Pancreas (tissue), 10 donors: ENCODE results near the gene ACTG1. TPM values are rescaled to one million over a fixed set of nuclear protein-coding genes. Genes with fewer than 3 reads are reported as not detected.
A peak's percentile ranks its signal among the peaks of the same experiment; 100 is the strongest.

Experiments used
- ATAC-seq, 4 donors: fragments of 200-7000 bp; cut with Tn5 transposase; one replicate each; pipeline versions ENCODE4 v1.8.0 to v1.9.1; 2020; ENCODE audit warnings: mild to moderate bottlenecking in 4 of 4, moderate library complexity in 4 of 4
- DNase-seq, 6 donors: peaks; one replicate each; pipeline ENCODE4 v3.0.0-alpha.2; 2020
- FAIRE-seq: peaks from 2 replicates; lab custom pipeline; 2012; peaks lifted over from hg19 to GRCh38; lab: Jason Lieb, UNC
- H3K27ac ChIP-seq, 4 donors: fragments of 200-600 bp; sonication (generic); 1 replicate in 3 of 4; 2 replicates in 1 of 4; pipeline versions ENCODE4 v1.5.0 to v1.8.0; 2020
- H3K27me3 ChIP-seq, 4 donors: fragments of 200-600 bp; one replicate each; pipeline ENCODE4 v1.8.0; 2021
- H3K36me3 ChIP-seq, 3 donors: fragments of 200-600 bp; sonication (generic) in 1 of 3; one replicate each; pipeline versions ENCODE4 v1.5.0 to v1.8.0; 2020 to 2021
- H3K4me1 ChIP-seq, 3 donors: fragments of 200-600 bp; one replicate each; pipeline ENCODE4 v1.8.0; 2021
- H3K4me3 ChIP-seq, 4 donors: fragments of 200-600 bp; sonication (generic) in 2 of 4; one replicate each; pipeline versions ENCODE4 v1.5.0 to v1.8.0; 2020 to 2021
- H3K9me3 ChIP-seq, 4 donors: fragments of 200-600 bp; one replicate each; pipeline ENCODE4 v1.8.0; 2021
- CTCF ChIP-seq, 4 donors: fragments of 200-600 bp; sonication (generic) in 3 of 4; IDR thresholded peaks; one replicate each; pipeline versions ENCODE4 v1.5.0 to v1.8.0; 2021; ENCODE audit warnings: antibody characterized with exemption in 4 of 4
- WGBS, 2 donors: extraction: QIAGEN DNeasy Blood & Tissue Kit; methylation state at CpG; one replicate each; pipeline ENCODE4 v1.1.7; 2013; 5-methylcytosine and 5-hydroxymethylcytosine counted together
- intact Hi-C, 3 donors: fragments of 100-400 bp; cut with DNase I; formaldehyde crosslinking; loops; one replicate each; pipeline versions ENCODE4 v1.11.1 to v1.14.2; 2022
- polyA plus RNA-seq, 2 donors: library from polyadenylated mRNA; stranded (reverse); fragments of 200-250 nt; gene quantifications; one replicate each; pipeline ENCODE4 v1.2.3, GENCODE V29; 2013
- total RNA-seq, 6 donors: library from RNA; stranded (reverse); fragmentation: NEBNext Ultra II Directional in 4 of 6; extraction: Animal tissue kit (Norgen Biotek cat#: 25700) in 4 of 6; gene quantifications; one replicate each; pipeline versions ENCODE4 v1.2.1 to v1.2.4, GENCODE V29; 2021 to 2023
- donor health status: healthy with polysubstance abuse.
- donor health status: DM: no; HTN: no; CAD: no; lungs with moderate emphysema.
- donor health status: DM: no; HTN: no; CAD: no.
- donor health status: control.
- donor health status: control.
- donor health status: Bipolar disorder and iron deficiency.
- donor health status: DM: yes; HTN: yes; CAD: no.
- donor health status: DM: no; HTN: no; CAD: no.
- donor health status: DM: no; HTN: no; CAD: no.
- donor health status: DM: yes; HTN: yes; CAD: no.

The ACTG1 gene
- total RNA-seq (1,000 to 10,000 TPM; 1,458 to 2,872 (median 2,024) TPM), polyA plus RNA-seq (1,000 to 10,000 TPM in 1 of 2 donors, 100 to 1,000 TPM in 1; 889 to 1,003 TPM)

- Histone ChIP-seq H3K27ac (peak within 1 kb of the TSS; percentile 97 to 100 (median 100)), H3K4me3 (peak within 1 kb of the TSS; percentile 77 to 97 (median 88)), H3K4me1 (peaks cover 6 to 19% (median 9%) of the 10 kb centered on the region in 3 donors), H3K9me3 (no peaks in the 10 kb centered on the region), H3K36me3 (peaks cover 9 to 21% (median 18%) of the 10 kb centered on the region in 3 donors), H3K27me3 (no peaks in the 10 kb centered on the region)
- ATAC-seq (peak; percentile 59 to 71 (median 68)), DNase-seq (peak; percentile 90 to 98 (median 94)), FAIRE-seq (no peak)
- TF ChIP-seq CTCF (IDR thresholded peaks at IDR 0.05): no peak
- WGBS, 2 donors: 1% methylated on average over 72 to 111 of the region's 111 CpGs
- intact Hi-C loops: no loop called here
Measured at GRCh38 chr17:81512562-81513371, at the start of gene ACTG1. Gene ACTG1, minus strand, starts transcription at chr17:81512799. Its CDS starts 445 bp downstream, at chr17:81512354.

- no peak for TF ChIP-seq CTCF (IDR thresholded peaks at IDR 0.05)
- Histone ChIP-seq H3K27ac (no peak overlapping the region), H3K9me3 (no peaks in the 10 kb centered on the region), H3K36me3 (peaks cover 11 to 29% (median 25%) of the 10 kb centered on the region in 3 donors), H3K27me3 (no peaks in the 10 kb centered on the region), H3K4me3 (no peak overlapping the region), H3K4me1 (peaks cover 5 to 10% (median 7%) of the 10 kb centered on the region in 3 donors)
- ATAC-seq: no peak
- no peak for DNase-seq
- no peak for FAIRE-seq
- intact Hi-C loops: no loop called here
- 91 to 95% methylated on average over 4 of the region's 4 CpGs for WGBS, 2 donors
Measured at GRCh38 chr17:81561494-81561885, 48.9 kb upstream of the ACTG1 start.

DNA sequence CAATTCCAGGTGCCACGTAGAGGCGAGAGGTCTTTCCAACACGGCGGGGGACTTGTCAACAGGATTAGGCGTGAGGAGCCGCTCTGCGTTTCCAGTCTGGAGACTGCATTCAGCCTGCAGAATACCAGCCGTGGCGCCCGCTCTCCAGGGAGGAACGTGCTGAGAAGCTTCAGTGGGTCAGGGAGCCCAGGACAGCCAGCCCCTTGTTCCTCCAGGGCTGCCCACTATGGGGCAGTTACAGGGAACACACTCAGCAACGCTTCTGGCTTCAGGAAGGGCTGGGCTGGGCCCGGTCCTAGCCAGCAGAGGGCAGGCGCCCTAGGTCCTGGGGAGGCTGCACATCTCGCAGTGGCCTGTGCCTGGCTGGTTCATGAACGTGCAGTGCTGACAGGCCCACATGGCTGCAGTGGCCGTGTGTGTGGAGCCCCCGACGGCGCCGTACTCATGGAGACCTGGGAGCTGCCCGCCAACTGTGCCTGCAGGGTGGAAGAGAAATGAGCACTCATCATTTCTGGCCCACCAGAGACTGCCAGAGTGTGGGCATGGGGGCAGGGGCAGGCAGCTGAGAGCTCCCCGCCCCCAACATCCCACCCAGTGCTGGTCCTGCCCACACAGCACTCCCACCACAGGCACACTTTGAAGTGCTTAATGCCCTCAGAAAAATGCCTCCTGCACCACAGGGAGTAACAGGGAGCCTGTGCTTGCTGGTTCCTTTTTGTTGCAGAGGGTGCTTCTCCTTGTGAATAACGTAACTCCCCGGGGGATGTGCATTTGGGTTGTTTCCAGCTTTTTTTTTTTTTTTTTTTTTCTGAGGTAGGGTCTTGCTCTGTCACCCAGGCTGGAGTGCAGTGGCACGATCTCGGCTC is 46.6 kb upstream of the ACTG1 start:
- Histone ChIP-seq H3K27me3 (no peaks in the 10 kb centered on the region), H3K27ac (no peak overlapping the region), H3K4me1 (no peaks in the 10 kb centered on the region), H3K4me3 (no peak overlapping the region), H3K36me3 (peaks cover 0 to 15% (median 13%) of the 10 kb centered on the region in 3 donors), H3K9me3 (no peaks in the 10 kb centered on the region)
- ATAC-seq (peak in 1 of 4 donors; percentile 23), FAIRE-seq (no peak), DNase-seq (peak in 1 of 6 donors; percentile 10)
- no peak for TF ChIP-seq CTCF (IDR thresholded peaks at IDR 0.05)
- 83 to 89% methylated on average over 27 of the region's 27 CpGs for WGBS, 2 donors
- intact Hi-C loops: no loop called here

DNA sequence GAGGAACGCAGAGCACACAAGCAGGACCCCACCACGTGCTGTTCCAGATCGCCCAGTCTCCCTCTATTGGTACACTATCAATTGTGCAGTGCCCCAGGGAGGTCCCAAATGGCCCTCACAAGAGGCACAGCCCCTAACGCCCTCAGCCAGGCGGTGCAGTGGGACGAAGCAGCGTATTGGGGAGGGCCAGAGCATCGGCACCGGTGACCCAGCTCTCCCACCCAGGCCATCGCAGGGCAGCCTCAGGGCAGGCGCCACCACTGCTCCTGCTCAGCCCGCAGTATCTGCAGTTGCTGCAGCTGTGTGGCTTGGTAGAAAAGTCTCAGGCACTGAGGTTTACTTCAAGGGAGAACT is 45.5 kb upstream of the ACTG1 start:
- ATAC-seq (no peak), FAIRE-seq (no peak), DNase-seq (no peak)
- Histone ChIP-seq H3K27me3 (no peaks in the 10 kb centered on the region), H3K4me3 (no peak overlapping the region), H3K4me1 (peaks cover 0 to 7% (median 0%) of the 10 kb centered on the region in 3 donors), H3K9me3 (no peaks in the 10 kb centered on the region), H3K36me3 (peaks cover 0 to 14% (median 13%) of the 10 kb centered on the region in 3 donors), H3K27ac (no peak overlapping the region)
- no peak for TF ChIP-seq CTCF (IDR thresholded peaks at IDR 0.05)
- intact Hi-C loops: no loop called here
- 92 to 93% methylated on average over 12 of the region's 12 CpGs for WGBS, 2 donors
